ENCODE data around the gene RMND1. TPM values are rescaled to one million over a fixed set of nuclear protein-coding genes. Genes with fewer than 3 reads are reported as not detected.

Gene RMND1
- total RNA-seq, 1 experiment from 2014 or later = 23.3 TPM

DNA sequence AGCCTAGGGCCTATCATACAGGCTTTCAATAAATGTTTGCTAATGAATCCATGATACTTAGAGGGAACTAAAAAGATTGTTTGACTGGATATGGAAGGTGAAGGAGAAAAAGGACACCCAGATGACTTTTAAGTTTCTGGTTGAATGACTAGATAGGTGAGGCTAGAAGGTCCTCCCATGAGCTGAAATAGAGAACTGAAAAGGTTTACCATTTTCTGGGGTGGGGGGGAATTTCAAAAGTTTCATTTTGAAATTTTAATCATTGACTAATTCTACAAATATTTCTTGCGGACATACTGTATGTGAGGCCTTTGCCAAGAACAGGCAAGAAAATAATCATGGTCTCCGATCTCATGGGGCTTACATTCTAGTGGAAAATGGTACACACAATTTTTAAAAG is 42.7 kb downstream of the RMND1 start (continued):
- TF ChIP-seq, protein P1, sequence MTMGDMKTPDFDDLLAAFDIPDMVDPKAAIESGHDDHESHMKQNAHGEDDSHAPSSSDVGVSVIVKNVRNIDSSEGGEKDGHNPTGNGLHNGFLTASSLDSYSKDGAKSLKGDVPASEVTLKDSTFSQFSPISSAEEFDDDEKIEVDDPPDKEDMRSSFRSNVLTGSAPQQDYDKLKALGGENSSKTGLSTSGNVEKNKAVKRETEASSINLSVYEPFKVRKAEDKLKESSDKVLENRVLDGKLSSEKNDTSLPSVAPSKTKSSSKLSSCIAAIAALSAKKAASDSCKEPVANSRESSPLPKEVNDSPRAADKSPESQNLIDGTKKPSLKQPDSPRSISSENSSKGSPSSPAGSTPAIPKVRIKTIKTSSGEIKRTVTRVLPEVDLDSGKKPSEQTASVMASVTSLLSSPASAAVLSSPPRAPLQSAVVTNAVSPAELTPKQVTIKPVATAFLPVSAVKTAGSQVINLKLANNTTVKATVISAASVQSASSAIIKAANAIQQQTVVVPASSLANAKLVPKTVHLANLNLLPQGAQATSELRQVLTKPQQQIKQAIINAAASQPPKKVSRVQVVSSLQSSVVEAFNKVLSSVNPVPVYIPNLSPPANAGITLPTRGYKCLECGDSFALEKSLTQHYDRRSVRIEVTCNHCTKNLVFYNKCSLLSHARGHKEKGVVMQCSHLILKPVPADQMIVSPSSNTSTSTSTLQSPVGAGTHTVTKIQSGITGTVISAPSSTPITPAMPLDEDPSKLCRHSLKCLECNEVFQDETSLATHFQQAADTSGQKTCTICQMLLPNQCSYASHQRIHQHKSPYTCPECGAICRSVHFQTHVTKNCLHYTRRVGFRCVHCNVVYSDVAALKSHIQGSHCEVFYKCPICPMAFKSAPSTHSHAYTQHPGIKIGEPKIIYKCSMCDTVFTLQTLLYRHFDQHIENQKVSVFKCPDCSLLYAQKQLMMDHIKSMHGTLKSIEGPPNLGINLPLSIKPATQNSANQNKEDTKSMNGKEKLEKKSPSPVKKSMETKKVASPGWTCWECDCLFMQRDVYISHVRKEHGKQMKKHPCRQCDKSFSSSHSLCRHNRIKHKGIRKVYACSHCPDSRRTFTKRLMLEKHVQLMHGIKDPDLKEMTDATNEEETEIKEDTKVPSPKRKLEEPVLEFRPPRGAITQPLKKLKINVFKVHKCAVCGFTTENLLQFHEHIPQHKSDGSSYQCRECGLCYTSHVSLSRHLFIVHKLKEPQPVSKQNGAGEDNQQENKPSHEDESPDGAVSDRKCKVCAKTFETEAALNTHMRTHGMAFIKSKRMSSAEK (CRISPR knock-in tag; IDR thresholded peaks at IDR 0.05; ENCODE audit: borderline replicate concordance) = no peak
- TF ChIP-seq ZNF416 (CRISPR knock-in tag; IDR thresholded peaks at IDR 0.05) (no peak), ZBTB21 (CRISPR knock-in tag; IDR thresholded peaks at IDR 0.05; ENCODE audit: borderline replicate concordance) (no peak), SMAD3 (CRISPR knock-in tag; IDR thresholded peaks at IDR 0.05; ENCODE audit: borderline replicate concordance) (no peak), ZNF219 (CRISPR knock-in tag; IDR thresholded peaks at IDR 0.05; ENCODE audit: borderline replicate concordance) (no peak), NR2C2 (CRISPR knock-in tag; IDR thresholded peaks at IDR 0.05) (no peak)
- TF ChIP-seq, protein P2, sequence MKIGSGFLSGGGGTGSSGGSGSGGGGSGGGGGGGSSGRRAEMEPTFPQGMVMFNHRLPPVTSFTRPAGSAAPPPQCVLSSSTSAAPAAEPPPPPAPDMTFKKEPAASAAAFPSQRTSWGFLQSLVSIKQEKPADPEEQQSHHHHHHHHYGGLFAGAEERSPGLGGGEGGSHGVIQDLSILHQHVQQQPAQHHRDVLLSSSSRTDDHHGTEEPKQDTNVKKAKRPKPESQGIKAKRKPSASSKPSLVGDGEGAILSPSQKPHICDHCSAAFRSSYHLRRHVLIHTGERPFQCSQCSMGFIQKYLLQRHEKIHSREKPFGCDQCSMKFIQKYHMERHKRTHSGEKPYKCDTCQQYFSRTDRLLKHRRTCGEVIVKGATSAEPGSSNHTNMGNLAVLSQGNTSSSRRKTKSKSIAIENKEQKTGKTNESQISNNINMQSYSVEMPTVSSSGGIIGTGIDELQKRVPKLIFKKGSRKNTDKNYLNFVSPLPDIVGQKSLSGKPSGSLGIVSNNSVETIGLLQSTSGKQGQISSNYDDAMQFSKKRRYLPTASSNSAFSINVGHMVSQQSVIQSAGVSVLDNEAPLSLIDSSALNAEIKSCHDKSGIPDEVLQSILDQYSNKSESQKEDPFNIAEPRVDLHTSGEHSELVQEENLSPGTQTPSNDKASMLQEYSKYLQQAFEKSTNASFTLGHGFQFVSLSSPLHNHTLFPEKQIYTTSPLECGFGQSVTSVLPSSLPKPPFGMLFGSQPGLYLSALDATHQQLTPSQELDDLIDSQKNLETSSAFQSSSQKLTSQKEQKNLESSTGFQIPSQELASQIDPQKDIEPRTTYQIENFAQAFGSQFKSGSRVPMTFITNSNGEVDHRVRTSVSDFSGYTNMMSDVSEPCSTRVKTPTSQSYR (CRISPR knock-in tag; IDR thresholded peaks at IDR 0.05) = no peak

DNA sequence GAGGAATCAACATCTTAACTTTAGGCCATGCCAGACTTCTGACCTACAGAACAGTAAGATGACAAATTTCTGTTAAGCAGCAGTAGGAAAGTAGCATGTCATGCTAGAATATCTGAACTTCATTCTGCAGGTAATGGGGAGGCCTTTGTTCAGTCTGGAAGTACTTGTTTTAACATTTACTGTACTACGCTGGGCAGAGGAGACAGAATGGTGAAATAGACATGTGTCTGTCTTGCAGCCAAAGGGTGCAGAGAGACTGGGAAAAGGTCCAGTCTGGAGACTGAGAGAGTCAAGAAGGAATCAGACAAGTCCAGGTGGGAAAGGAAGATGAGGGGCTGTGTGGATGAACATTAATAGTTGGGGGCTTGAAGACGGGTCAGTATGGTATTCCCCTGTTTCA is 43.1 kb downstream of the RMND1 start:
- ChIA-PET CTCF (no interaction called here), POLR2A (no interaction called here)
- Mint-ChIP-seq H3K36me3 (peaks cover 53% of the 10 kb centered on the region), H3K27me3 (ENCODE audit: low read depth) (no peaks in the 10 kb centered on the region), H3K27ac (peak overlapping the region; percentile 17), H3K4me3 (no peak overlapping the region), H3K4me1 (no peaks in the 10 kb centered on the region), H3K9me3 (peaks cover 10% of the 10 kb centered on the region)
- DNase-seq (ENCODE audit: low spot score) (no peak), ATAC-seq (no peak)
- TF ChIP-seq, protein P3, sequence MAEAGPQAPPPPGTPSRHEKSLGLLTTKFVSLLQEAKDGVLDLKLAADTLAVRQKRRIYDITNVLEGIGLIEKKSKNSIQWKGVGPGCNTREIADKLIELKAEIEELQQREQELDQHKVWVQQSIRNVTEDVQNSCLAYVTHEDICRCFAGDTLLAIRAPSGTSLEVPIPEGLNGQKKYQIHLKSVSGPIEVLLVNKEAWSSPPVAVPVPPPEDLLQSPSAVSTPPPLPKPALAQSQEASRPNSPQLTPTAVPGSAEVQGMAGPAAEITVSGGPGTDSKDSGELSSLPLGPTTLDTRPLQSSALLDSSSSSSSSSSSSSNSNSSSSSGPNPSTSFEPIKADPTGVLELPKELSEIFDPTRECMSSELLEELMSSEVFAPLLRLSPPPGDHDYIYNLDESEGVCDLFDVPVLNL (CRISPR knock-in tag; IDR thresholded peaks at IDR 0.05; ENCODE audit: borderline replicate concordance, low read depth) = no peak
- TF ChIP-seq, protein P4, sequence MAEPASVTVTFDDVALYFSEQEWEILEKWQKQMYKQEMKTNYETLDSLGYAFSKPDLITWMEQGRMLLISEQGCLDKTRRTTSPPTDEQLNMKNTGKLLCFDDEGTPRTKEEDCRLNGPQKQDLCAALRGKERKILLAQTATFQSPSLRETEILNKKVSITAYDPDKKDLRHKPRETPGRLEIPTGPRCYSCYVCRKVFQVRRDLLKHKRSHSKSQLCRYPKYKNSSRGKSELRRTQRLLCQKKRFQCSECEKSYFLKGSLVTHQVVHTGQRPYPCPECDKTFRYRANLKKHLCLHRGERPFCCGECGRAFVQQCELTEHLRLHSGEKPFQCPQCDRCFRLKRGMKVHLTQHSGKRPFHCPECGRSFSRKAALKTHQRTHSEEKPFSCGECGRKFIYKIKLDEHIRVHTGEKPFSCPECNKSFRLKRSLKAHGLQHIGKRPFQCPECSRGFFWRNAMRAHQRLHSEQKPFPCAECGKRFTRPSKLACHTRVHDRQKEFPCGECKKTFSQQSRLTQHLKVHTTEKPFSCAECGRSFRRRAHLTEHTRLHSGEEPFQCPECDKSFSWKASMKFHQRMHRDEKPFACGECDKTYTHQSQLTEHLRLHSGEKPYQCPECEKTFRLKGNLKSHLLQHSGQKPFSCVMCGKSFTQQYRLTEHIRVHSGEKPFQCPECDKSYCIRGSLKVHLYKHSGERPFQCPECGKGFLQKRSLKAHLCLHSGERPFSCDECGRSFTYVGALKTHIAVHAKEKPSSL (CRISPR knock-in tag; conservative IDR thresholded peaks at IDR 0.05) = peak; percentile 41; the same call in 1 of the 2 replicates
- TF ChIP-seq, protein P5, sequence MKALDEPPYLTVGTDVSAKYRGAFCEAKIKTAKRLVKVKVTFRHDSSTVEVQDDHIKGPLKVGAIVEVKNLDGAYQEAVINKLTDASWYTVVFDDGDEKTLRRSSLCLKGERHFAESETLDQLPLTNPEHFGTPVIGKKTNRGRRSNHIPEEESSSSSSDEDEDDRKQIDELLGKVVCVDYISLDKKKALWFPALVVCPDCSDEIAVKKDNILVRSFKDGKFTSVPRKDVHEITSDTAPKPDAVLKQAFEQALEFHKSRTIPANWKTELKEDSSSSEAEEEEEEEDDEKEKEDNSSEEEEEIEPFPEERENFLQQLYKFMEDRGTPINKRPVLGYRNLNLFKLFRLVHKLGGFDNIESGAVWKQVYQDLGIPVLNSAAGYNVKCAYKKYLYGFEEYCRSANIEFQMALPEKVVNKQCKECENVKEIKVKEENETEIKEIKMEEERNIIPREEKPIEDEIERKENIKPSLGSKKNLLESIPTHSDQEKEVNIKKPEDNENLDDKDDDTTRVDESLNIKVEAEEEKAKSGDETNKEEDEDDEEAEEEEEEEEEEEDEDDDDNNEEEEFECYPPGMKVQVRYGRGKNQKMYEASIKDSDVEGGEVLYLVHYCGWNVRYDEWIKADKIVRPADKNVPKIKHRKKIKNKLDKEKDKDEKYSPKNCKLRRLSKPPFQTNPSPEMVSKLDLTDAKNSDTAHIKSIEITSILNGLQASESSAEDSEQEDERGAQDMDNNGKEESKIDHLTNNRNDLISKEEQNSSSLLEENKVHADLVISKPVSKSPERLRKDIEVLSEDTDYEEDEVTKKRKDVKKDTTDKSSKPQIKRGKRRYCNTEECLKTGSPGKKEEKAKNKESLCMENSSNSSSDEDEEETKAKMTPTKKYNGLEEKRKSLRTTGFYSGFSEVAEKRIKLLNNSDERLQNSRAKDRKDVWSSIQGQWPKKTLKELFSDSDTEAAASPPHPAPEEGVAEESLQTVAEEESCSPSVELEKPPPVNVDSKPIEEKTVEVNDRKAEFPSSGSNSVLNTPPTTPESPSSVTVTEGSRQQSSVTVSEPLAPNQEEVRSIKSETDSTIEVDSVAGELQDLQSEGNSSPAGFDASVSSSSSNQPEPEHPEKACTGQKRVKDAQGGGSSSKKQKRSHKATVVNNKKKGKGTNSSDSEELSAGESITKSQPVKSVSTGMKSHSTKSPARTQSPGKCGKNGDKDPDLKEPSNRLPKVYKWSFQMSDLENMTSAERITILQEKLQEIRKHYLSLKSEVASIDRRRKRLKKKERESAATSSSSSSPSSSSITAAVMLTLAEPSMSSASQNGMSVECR (CRISPR knock-in tag; IDR thresholded peaks at IDR 0.05; ENCODE audit: borderline replicate concordance) = no peak
- TF ChIP-seq ZNF138 (CRISPR knock-in tag; conservative IDR thresholded peaks at IDR 0.05) (no peak), SMAD4 (CRISPR knock-in tag; IDR thresholded peaks at IDR 0.05) (no peak), NFE2L1 (CRISPR knock-in tag; IDR thresholded peaks at IDR 0.05) (no peak), TCF7 (CRISPR knock-in tag; IDR thresholded peaks at IDR 0.05; ENCODE audit: low read depth) (no peak), JUN (CRISPR knock-in tag; IDR thresholded peaks at IDR 0.05) (no peak), TEAD1 (CRISPR knock-in tag; IDR thresholded peaks at IDR 0.05) (no peak)
- TF ChIP-seq, protein P6, sequence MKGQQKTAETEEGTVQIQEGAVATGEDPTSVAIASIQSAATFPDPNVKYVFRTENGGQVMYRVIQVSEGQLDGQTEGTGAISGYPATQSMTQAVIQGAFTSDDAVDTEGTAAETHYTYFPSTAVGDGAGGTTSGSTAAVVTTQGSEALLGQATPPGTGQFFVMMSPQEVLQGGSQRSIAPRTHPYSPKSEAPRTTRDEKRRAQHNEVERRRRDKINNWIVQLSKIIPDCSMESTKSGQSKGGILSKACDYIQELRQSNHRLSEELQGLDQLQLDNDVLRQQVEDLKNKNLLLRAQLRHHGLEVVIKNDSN (CRISPR knock-in tag; IDR thresholded peaks at IDR 0.05) = no peak
- TF ChIP-seq, protein P7, sequence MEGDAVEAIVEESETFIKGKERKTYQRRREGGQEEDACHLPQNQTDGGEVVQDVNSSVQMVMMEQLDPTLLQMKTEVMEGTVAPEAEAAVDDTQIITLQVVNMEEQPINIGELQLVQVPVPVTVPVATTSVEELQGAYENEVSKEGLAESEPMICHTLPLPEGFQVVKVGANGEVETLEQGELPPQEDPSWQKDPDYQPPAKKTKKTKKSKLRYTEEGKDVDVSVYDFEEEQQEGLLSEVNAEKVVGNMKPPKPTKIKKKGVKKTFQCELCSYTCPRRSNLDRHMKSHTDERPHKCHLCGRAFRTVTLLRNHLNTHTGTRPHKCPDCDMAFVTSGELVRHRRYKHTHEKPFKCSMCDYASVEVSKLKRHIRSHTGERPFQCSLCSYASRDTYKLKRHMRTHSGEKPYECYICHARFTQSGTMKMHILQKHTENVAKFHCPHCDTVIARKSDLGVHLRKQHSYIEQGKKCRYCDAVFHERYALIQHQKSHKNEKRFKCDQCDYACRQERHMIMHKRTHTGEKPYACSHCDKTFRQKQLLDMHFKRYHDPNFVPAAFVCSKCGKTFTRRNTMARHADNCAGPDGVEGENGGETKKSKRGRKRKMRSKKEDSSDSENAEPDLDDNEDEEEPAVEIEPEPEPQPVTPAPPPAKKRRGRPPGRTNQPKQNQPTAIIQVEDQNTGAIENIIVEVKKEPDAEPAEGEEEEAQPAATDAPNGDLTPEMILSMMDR (IDR thresholded peaks at IDR 0.05) = no peak

Data from WTC11 (cell line).